KMS-11 (cell line): ENCODE data around the gene SCARF2.

ENCODE experiments used
- H2AFZ ChIP-seq: fragments of 200-600 bp; sonication (generic); 2 replicates; pipeline ENCODE4 v1.6.1; 2016; ENCODE audit warnings: antibody characterized with exemption, mixed run types, low read depth
- H3K27ac ChIP-seq: fragments of 200-600 bp; sonication (generic); 2 replicates; pipeline ENCODE4 v1.6.1; 2016; ENCODE audit warnings: mild to moderate bottlenecking, mixed run types
- H3K27me3 ChIP-seq: fragments of 200-600 bp; sonication (generic); 2 replicates; pipeline ENCODE4 v1.6.1; 2017; ENCODE audit warnings: mild to moderate bottlenecking, low read depth, mixed run types, moderate library complexity; ENCODE audit not compliant: insufficient read depth
- H3K36me3 ChIP-seq: fragments of 200-600 bp; sonication (generic); 2 replicates; pipeline ENCODE4 v1.6.1; 2017; ENCODE audit warnings: mild to moderate bottlenecking, mixed run types; ENCODE audit not compliant: insufficient read depth
- H3K4me1 ChIP-seq: fragments of 200-600 bp; sonication (generic); 2 replicates; pipeline ENCODE4 v1.6.1; 2016; ENCODE audit warnings: mild to moderate bottlenecking, low read depth, mixed run types; ENCODE audit not compliant: poor library complexity, severe bottlenecking
- H3K4me2 ChIP-seq: fragments of 200-600 bp; sonication (generic); 2 replicates; pipeline ENCODE4 v1.7.0; 2016; ENCODE audit warnings: mild to moderate bottlenecking, mixed run types
- H3K4me3 ChIP-seq: fragments of 200-600 bp; sonication (generic); IDR thresholded peaks from 2 replicates; pipeline ENCODE4 v1.6.1; 2017; ENCODE audit warnings: low read depth, low read length, mixed read lengths; ENCODE audit not compliant: insufficient read depth
- H3K79me2 ChIP-seq: fragments of 200-600 bp; sonication (generic); 2 replicates; pipeline ENCODE4 v1.6.1; 2016; ENCODE audit warnings: low read depth, mixed run types; ENCODE audit not compliant: insufficient read depth
- H3K9ac ChIP-seq: fragments of 200-600 bp; sonication (generic); 2 replicates; pipeline ENCODE4 v1.6.1; 2016; ENCODE audit warnings: mild to moderate bottlenecking, mixed run types
- H4K20me1 ChIP-seq: fragments of 200-600 bp; sonication (generic); 2 replicates; pipeline ENCODE4 v1.6.1; 2016; ENCODE audit warnings: mild to moderate bottlenecking, mixed run types; ENCODE audit not compliant: insufficient read depth
- TF ChIP-seq, protein P1 (sequence below): fragments of 200-600 bp; sonication (generic); conservative IDR thresholded peaks from 2 replicates; pipeline ENCODE4 v1.6.1; 2017; ENCODE audit warnings: low read depth, mild to moderate bottlenecking, antibody characterized with exemption, low read length, moderate library complexity, mixed read lengths

The SCARF2 gene

DNA sequence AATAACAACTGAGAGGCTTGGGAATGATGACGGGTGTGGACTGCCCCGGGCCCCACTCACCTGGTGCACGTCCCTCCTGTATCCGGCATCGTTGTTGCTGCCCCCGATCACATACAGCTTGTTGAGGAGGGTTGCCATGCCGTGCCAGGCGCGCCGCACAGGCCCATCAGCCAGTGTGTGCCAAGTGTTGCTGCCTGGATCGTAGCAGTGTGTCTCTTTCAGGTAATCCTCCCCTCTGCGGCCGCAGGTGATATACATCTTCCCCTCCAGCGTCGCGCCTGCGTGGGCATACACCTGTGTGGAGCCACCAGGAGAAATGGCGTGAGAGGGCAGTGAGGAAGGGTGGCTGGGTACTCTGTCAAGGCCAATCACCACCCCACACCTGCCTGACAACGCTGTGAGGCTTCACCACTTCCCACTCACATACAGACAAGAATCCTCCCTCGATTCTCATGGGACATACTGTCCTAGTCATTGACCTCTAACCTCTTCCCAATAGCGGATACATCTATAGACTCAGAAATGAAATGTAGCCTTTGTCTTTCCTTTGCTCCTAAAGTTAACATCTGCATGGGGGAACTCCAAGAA is 8.9 kb upstream of the SCARF2 start:
- Histone ChIP-seq H3K27me3 (no peaks in the 10 kb centered on the region), H3K9ac (no peak overlapping the region), H3K79me2 (no peaks in the 10 kb centered on the region), H3K4me2 (no peak overlapping the region), H3K27ac (no peak overlapping the region), H2AFZ (no peak overlapping the region), H3K4me3 (no peak overlapping the region), H3K4me1 (no peaks in the 10 kb centered on the region), H4K20me1 (no peaks in the 10 kb centered on the region), H3K36me3 (no peaks in the 10 kb centered on the region)
- TF ChIP-seq, protein P1, sequence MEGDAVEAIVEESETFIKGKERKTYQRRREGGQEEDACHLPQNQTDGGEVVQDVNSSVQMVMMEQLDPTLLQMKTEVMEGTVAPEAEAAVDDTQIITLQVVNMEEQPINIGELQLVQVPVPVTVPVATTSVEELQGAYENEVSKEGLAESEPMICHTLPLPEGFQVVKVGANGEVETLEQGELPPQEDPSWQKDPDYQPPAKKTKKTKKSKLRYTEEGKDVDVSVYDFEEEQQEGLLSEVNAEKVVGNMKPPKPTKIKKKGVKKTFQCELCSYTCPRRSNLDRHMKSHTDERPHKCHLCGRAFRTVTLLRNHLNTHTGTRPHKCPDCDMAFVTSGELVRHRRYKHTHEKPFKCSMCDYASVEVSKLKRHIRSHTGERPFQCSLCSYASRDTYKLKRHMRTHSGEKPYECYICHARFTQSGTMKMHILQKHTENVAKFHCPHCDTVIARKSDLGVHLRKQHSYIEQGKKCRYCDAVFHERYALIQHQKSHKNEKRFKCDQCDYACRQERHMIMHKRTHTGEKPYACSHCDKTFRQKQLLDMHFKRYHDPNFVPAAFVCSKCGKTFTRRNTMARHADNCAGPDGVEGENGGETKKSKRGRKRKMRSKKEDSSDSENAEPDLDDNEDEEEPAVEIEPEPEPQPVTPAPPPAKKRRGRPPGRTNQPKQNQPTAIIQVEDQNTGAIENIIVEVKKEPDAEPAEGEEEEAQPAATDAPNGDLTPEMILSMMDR, result no peak

DNA sequence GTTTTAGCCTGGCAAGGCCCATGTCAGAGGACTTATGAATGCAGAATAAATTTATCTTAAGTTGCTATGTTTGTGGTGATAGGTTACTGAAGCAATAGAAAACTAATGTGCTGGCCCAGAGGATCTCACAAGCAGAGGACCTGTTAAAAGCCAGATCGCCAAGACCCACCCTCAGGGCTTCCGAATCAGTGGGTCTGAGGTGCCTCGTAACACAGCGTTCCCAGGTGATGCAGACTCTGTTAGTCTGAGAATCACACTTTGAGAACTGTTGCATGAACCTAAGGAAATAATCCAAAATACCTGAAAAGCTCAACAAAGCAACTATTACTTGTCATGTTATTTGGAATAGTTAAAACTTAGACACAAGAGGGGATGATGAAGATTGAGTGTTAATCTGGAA is 6.7 kb upstream of the SCARF2 start:
- Histone ChIP-seq H3K4me2 (no peak overlapping the region), H3K79me2 (no peaks in the 10 kb centered on the region), H4K20me1 (no peaks in the 10 kb centered on the region), H3K4me1 (no peaks in the 10 kb centered on the region), H3K27ac (no peak overlapping the region), H3K36me3 (no peaks in the 10 kb centered on the region), H3K27me3 (no peaks in the 10 kb centered on the region), H2AFZ (no peak overlapping the region), H3K9ac (no peak overlapping the region), H3K4me3 (no peak overlapping the region)
- TF ChIP-seq, protein P1, result no peak

DNA sequence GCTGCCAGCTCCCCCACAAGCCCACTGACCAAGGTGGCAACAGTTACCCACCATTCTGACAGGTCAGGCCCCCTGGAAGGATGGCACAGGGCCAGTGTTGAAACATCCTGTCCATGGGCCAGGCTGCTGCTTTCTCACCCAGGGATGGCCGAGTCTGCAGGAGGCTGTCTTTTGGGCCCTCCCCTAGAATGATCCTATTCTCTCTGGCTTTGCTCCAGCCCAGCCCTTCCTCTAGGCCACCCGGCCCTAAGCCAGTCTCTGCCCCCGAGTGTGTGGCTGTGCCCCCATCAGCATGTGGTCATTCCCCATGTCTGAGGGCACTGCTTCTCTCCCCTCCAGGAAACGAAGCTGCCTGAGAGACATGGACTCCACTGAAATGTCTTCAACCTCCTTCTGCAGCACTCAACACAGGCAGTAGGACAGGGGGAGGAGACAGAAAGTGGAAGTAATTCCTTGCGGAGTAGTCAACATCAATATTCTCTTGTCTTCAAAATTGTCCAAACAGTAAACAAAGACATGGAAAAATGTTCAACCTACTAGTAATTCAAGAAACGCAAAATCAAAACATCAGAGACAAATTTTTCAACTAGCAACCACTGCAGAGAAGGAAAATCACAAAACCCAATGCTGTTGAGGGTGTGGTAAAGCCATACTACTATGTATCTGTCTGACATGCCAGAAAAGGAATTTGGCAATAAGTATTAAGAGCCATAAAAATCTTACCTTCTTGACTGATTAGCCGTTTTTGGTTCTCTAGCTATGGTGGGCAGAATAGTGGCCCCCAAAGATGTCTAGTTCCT is 5.1 kb upstream of the SCARF2 start:
- H3K4me1 ChIP-seq, result no peaks in the 10 kb centered on the region
- no peak overlapping the region for H3K4me3 ChIP-seq
- no peak overlapping the region for H2AFZ ChIP-seq
- no peaks in the 10 kb centered on the region for H3K27me3 ChIP-seq
- H3K4me2 ChIP-seq, result no peak overlapping the region
- H3K79me2 ChIP-seq, result no peaks in the 10 kb centered on the region
- H3K36me3 ChIP-seq, result no peaks in the 10 kb centered on the region
- no peaks in the 10 kb centered on the region for H4K20me1 ChIP-seq
- no peak overlapping the region for H3K9ac ChIP-seq
- no peak overlapping the region for H3K27ac ChIP-seq
- TF ChIP-seq, protein P1, result no peak

DNA sequence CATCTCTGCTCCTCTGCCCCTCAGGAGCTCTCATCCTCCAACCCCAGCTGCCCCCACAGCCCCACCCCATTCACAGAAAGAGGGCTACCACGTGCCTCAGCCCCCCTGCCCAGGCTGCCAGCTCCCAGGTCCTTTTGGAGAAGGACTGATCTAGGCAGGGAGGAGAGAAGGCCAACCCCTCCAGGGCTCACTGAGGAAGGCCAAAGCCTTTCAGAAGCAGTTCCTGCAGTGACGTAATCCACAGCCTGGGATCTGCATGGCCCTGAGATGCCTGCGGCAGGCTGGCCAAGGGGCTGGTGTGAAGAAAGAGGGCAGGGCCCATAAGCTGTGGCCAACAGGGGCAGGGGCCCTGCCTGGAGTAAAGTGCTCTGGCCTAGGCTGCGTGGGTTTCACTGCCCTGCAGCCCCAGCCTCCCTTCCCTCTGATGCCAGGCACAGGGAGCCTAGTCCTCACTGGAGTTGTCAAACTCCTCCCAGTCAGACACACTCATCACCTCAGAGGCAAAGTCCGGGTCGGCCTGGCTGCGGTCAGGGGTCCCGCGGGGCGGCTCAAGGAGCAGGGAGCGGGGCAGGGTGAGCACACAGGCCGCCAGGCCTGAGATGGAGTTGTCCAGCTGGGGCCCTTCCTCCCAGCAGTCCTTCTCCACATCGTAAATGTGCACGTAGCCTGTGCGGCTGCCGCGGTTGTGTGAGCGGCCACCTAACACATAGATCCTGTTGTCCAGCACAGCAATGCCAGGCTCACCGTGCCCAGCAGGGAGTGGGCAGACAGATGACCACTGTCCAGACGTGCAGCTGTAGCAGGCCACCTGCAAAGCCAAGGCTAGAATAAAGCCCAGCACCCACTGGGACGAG is 4.2 kb upstream of the SCARF2 start:
- no peak overlapping the region for H3K4me2 ChIP-seq
- H3K9ac ChIP-seq, result no peak overlapping the region
- H3K79me2 ChIP-seq, result no peaks in the 10 kb centered on the region
- TF ChIP-seq, protein P1, result no peak
- H3K27me3 ChIP-seq, result 0 out of 2 replicates have a peak, but pooled peaks cover 3% of the 10 kb centered on the region
- H3K36me3 ChIP-seq, result no peaks in the 10 kb centered on the region
- no peaks in the 10 kb centered on the region for H3K4me1 ChIP-seq
- H4K20me1 ChIP-seq, result no peaks in the 10 kb centered on the region
- H3K27ac ChIP-seq, result no peak overlapping the region
- no peak overlapping the region for H2AFZ ChIP-seq
- H3K4me3 ChIP-seq, result no peak overlapping the region
